Measurements from ENCODE around the gene B3GLCT.

B3GLCT gene

DNA sequence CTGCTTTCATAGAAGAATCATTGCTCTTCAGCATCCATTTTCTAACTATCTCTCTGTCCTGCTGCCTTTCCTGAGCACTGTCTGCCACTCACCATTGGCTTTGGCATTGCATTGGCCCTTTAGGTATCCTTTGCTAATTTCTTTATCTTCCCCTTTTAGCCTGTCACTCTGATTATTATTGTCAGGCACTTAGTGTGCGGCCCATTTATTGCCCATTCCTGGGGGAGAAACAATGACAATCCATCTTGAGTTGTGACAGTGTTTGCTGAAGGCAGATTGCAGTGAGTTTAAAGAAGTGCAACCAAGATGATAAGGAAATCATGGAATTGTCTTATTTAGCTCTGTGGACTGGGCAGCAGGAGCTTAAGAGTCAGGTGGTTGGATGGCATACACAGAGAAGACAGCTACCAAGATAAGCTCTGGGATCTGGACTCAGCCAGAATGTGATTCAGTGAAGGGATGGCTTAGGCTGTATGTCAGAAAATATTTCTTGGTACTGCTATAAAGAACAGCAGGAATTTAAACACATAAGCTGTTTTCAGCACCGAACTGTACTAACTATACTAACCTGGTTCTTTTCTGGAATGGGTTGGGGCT is 25.3 kb downstream of the B3GLCT start:
- TF ChIP-seq GATA3 (IDR thresholded peaks at IDR 0.05; ENCODE audit: low read depth, low read length) (no peak), GATA2 (IDR thresholded peaks at IDR 0.05; ENCODE audit: low read depth, low read length) (no peak)

DNA sequence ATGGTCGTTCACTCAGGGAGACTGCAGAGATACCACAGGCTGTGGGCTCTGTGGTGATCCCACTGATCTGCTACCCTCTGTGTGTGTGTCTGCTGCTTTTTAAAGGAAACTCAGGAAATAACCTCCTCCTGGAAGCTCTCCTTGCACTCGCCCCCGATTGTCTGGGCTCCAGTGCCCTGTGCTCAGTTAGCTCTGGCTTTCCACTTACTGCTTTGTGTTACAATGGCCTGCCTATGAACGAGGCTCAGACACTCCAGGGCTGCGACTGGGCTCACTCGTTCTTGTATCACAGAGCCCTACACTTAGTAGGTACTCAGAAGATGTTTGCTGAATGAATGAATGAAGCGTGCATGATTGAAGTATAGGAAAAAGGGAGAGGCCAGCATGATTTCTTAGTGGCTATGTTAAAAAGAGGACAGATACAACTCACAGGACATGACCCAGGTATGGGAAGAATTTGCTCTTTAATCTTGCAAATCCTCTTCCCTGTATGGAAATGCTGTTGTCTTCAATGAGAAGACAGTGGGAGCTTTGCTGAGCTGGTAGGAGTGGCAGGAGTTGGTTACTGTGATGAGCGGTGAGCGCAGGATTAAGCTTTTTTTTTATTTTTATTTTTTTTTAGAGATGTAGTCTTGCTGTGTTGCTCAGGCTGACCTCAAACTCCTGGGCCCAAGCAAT is 26.4 kb downstream of the B3GLCT start:
- TF ChIP-seq GATA3 (IDR thresholded peaks at IDR 0.05; ENCODE audit: low read depth, low read length): no peak
- no peak for TF ChIP-seq GATA2 (IDR thresholded peaks at IDR 0.05; ENCODE audit: low read depth, low read length)

DNA sequence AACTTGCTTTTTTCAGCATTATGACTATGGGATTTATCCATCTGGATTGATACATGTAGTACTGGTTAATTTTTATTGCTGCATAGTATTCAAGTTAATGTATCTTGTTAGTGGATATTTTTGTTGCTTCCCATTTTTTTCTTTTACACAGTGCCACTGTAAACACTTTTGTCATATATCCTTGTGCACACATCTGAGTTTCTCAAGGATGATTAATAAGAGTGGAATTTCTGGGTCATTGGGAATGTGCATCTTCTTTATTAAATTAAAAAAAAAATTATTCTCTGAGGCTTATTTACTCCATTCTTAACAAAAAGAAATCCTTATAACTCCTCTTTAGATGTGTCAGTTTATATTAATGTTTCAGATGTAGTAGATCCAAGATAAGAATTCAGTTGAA is 27.3 kb downstream of the B3GLCT start:
- no peak for TF ChIP-seq GATA2 (IDR thresholded peaks at IDR 0.05; ENCODE audit: low read depth, low read length)
- no peak for TF ChIP-seq GATA3 (IDR thresholded peaks at IDR 0.05; ENCODE audit: low read depth, low read length)

DNA sequence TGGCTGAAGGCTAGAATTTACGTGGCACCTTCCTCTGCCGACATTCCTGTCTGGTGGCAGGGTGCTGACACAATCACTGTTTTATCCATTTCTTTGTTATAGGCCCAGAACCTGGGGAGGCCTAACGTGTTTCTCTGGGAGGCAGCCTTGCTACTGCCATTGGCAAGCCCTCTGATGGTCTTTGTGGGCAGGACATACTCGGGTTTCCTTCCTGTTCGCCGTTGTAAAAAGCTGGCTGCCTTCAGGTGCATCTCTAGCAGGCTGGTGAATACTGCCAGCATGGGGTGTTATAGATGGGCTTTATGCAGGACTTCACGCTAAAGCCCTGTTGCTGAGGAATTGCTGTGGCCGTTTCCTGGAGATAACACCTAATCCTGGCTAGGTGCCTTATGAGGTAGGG is 28.1 kb downstream of the B3GLCT start:
- TF ChIP-seq GATA2 (IDR thresholded peaks at IDR 0.05; ENCODE audit: low read depth, low read length): no peak
- no peak for TF ChIP-seq GATA3 (IDR thresholded peaks at IDR 0.05; ENCODE audit: low read depth, low read length)

DNA sequence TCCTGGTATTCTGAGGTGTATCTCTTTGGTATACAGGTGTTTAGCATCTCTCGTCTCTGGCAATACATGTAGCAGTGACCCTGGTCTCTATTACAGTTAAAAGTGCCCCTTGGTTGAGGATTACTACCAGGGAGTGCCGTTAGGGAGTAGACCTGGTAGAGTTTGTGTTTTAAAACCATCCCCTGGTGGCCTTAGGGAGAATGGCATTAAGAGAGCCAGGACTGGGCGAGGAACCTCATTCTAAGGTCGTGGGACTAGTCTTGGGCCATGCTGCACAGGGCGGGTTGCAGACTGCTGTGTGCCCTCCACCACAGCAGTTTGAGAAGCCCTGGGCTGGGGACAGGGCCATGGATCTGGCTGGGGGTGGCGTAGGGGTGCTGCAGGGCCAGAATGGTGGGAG is 35.0 kb downstream of the B3GLCT start:
- TF ChIP-seq GATA3 (IDR thresholded peaks at IDR 0.05; ENCODE audit: low read depth, low read length) (no peak), GATA2 (IDR thresholded peaks at IDR 0.05; ENCODE audit: low read depth, low read length) (no peak)

- TF ChIP-seq GATA2 (IDR thresholded peaks at IDR 0.05; ENCODE audit: low read depth, low read length): no peak
- TF ChIP-seq GATA3 (IDR thresholded peaks at IDR 0.05; ENCODE audit: low read depth, low read length): no peak
Measured at GRCh38 chr13:31236211-31236786, 36.5 kb downstream of the B3GLCT start.

DNA sequence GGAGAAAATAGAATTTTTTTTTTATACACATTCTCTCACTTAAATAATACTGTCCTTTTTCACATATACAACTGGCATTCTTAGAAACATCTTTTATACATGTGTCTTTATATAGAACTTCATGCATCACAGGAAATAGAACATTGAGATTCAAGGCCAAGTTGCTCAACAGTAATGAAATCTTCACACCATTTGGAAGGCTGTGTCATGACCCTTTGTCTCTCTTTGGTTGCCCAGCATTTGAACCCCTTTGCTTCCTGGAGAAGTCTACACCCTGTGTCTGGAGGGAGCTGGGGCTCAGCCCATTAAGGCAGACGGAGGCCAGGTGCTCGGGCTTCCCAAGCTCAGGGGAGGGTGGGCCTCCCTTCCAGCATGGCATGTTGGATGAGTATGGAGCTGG is 41.1 kb downstream of the B3GLCT start:
- no peak for TF ChIP-seq GATA3 (IDR thresholded peaks at IDR 0.05; ENCODE audit: low read depth, low read length)
- TF ChIP-seq GATA2 (IDR thresholded peaks at IDR 0.05; ENCODE audit: low read depth, low read length): no peak

DNA sequence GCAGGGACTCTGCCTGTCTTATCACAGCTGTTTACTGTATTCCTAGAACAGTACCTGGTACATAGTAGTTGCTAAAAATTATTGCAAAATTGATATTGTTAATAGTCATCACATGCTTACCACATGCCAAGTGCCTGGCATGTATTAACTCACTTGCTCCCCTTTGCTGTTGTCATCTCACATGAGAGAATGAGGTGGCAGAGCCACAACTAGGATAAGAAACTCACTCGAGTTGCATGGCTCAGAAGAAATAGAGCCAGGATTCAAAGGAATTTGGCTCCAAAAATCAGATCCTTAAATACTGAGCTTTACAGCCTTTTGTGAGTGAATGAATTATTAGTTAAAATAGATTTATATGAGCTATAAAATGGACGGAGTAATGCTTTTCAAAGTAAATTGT is 42.6 kb downstream of the B3GLCT start:
- TF ChIP-seq GATA3 (IDR thresholded peaks at IDR 0.05; ENCODE audit: low read depth, low read length): no peak
- no peak for TF ChIP-seq GATA2 (IDR thresholded peaks at IDR 0.05; ENCODE audit: low read depth, low read length)

- TF ChIP-seq GATA2 (IDR thresholded peaks at IDR 0.05; ENCODE audit: low read depth, low read length): no peak
- no peak for TF ChIP-seq GATA3 (IDR thresholded peaks at IDR 0.05; ENCODE audit: low read depth, low read length)
Measured at GRCh38 chr13:31242916-31243315, 43.1 kb downstream of the B3GLCT start.

DNA sequence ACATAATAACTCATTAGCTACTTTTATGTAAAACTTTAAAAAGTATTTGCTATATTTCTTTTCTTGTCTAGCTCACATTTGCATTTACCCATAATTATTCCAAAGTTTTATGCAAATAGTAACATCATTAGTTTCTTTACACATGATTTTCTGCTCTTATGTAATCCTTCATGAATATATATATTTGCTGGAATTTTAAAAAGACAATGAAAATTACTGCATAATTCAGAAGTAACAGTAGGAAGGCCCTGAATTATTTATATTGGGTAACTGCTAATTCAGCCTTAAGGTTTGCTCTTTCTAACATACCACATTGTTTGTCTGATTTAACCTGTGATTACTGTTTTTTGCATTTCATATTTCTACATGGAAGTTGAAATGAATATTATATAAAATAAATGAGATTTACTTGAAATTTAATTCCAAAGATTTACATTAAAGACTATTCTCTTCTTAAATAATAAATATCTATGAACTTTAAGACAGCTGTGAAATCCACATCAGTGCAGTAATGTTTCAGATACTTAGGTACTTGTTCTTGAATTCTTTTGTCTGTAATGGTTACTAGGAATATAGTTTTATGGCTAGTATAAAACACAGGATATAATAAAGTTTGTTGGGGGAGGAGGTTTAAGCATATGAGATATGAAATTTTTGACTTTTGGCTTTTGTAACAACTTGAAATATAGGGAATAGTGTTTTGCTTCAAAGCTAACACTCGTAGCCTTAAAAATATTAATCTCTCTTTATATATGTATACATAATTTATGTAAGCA is 46.0 kb downstream of the B3GLCT start:
- TF ChIP-seq GATA2 (IDR thresholded peaks at IDR 0.05; ENCODE audit: low read depth, low read length) (no peak), GATA3 (IDR thresholded peaks at IDR 0.05; ENCODE audit: low read depth, low read length) (no peak)

DNA sequence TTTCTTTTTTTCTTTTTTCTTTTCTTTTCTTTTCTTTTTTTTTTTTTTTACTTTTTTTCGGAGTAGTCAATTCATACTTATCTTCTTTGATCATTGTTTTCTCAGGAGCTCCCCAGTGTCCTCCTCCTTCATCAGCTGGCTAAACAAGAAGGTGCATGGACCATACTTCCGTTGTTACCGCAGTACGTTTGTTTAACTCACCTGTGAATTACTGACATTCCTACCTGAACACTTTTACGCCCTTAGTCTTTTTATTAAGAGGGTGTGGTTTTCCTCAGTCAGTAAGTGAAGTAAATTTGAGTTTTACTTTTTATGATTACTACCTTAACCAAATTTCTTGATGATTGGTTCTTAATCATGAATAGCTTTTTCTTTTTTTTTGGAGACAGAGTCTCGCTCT is 47.1 kb downstream of the B3GLCT start:
- TF ChIP-seq GATA3 (IDR thresholded peaks at IDR 0.05; ENCODE audit: low read depth, low read length) (no peak), GATA2 (IDR thresholded peaks at IDR 0.05; ENCODE audit: low read depth, low read length) (no peak)

- TF ChIP-seq GATA3 (IDR thresholded peaks at IDR 0.05; ENCODE audit: low read depth, low read length) (no peak), GATA2 (IDR thresholded peaks at IDR 0.05; ENCODE audit: low read depth, low read length) (no peak)
Measured at GRCh38 chr13:31248361-31248760, 48.6 kb downstream of the B3GLCT start.

DNA sequence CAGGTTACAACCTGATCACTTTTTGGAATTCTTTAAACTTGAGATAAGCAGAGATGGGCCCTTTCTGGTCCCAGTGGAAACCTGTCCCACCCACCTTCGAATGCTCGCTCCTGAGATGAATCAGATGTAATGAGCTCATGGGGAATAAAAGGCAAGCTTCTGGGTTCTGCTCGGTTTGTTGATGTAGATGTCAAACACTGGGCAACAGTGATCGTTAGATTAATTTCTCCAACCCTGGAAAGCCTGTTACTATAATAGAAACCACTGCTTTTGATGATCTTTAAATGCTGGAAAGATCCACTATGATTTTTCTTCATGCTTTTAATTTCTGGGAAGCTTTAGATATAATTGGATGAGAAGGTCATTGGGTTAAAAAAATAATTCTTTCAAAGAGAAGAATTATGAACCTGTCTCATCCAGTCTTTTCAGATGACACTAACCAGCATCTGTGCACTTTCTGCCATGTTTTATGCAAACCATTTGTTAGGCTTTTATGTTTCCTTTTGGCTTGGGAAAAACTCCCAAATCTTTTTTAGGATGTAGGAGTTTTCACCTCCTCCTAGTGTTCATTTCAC is 49.3 kb downstream of the B3GLCT start:
- TF ChIP-seq GATA2 (IDR thresholded peaks at IDR 0.05; ENCODE audit: low read depth, low read length): no peak
- TF ChIP-seq GATA3 (IDR thresholded peaks at IDR 0.05; ENCODE audit: low read depth, low read length): no peak

GRCh38 chr13:31250435-31250834 is 50.7 kb downstream of the B3GLCT start:
- TF ChIP-seq GATA3 (IDR thresholded peaks at IDR 0.05; ENCODE audit: low read depth, low read length) (no peak), GATA2 (IDR thresholded peaks at IDR 0.05; ENCODE audit: low read depth, low read length) (no peak)

All from SH-SY5Y (cell line).